A673 (cell line): ENCODE results near the gene KLK4.

Experiments used
- EZH2 ChIP-seq: fragments of 200-600 bp; sonication (generic); IDR thresholded peaks from 2 replicates; pipeline ENCODE4 v1.6.1; 2017; ENCODE audit warnings: borderline replicate concordance, low read depth, mild to moderate bottlenecking, mixed read lengths, antibody characterized with exemption, low read length; ENCODE audit not compliant: poor library complexity, severe bottlenecking
- TF ChIP-seq, protein P1 (sequence below): fragments of 300-800, 200-600 bp; sonication (generic); conservative IDR thresholded peaks from 2 replicates; pipeline ENCODE4 v1.5.1; 2017; ENCODE audit warnings: low read depth, mild to moderate bottlenecking, antibody characterized with exemption, low read length, moderate library complexity, mixed read lengths

DNA sequence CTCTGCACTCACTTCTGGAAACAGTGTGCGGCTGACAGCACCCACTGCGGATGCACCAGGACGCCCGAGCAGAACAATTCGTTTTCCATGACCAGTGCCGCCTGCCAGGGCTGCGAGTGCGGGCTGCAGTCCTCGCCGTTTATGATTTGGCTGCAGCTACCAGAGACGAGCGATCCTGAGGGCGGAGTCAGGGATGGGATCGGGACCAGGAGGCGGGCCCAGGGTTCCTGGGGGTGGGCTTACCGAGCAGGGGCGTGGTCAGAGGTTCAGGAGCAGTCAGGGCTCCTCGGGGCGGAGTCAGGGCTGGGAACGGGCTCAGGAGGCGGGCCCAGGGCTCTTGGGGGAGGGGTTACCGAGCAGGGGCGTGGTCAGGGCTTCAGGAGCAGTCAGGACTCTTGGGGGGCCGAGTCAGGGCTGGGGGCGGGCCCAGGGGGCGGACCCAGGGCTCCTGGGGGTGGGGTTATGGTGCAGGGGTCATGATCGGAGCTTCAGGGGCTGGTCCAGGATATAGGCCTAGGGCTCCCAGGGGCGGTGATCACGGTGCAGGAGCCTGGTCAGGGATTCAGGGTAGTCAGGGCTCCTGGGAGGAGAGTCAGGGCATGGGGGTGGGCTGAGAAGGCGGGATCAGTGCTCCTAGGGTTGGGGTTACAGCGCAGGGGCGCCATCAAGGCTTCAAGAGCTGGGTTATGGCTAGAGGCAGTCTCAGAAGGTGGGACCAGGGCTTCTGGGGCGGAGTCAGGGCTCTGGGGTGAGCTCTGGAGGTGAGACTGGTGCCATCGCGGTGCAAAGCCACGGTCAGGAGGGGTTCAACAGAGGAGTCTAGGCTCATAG lies 1.7 kb downstream of the KLK4 start:
- TF ChIP-seq, protein P1, sequence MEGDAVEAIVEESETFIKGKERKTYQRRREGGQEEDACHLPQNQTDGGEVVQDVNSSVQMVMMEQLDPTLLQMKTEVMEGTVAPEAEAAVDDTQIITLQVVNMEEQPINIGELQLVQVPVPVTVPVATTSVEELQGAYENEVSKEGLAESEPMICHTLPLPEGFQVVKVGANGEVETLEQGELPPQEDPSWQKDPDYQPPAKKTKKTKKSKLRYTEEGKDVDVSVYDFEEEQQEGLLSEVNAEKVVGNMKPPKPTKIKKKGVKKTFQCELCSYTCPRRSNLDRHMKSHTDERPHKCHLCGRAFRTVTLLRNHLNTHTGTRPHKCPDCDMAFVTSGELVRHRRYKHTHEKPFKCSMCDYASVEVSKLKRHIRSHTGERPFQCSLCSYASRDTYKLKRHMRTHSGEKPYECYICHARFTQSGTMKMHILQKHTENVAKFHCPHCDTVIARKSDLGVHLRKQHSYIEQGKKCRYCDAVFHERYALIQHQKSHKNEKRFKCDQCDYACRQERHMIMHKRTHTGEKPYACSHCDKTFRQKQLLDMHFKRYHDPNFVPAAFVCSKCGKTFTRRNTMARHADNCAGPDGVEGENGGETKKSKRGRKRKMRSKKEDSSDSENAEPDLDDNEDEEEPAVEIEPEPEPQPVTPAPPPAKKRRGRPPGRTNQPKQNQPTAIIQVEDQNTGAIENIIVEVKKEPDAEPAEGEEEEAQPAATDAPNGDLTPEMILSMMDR, result no peak
- TF ChIP-seq EZH2, result no peak
